MG63 (cell line): ENCODE data around the gene RUSF1. TPM values are rescaled to one million over a fixed set of nuclear protein-coding genes. Genes with fewer than 3 reads are reported as not detected.

Source experiments
- DNase-seq: peaks from one replicate; pipeline ENCODE4 v3.0.0-alpha.2; 2020
- H3K27me3 ChIP-seq: fragments of 250-450 bp; sonication (Bioruptor Pico); 2 replicates; pipeline ENCODE4 v1.5.1; 2020; ENCODE audit warnings: mild to moderate bottlenecking, moderate library complexity
- H3K36me3 ChIP-seq: fragments of 250-450 bp; sonication (Bioruptor Pico); 2 replicates; pipeline ENCODE4 v1.5.1; 2020; ENCODE audit warnings: mild to moderate bottlenecking, moderate library complexity
- H3K4me3 ChIP-seq: fragments of 250-450 bp; sonication (Bioruptor Pico); 2 replicates; pipeline ENCODE4 v1.5.1; 2020; ENCODE audit warnings: mild to moderate bottlenecking, moderate library complexity
- H3K9me3 ChIP-seq: fragments of 250-450 bp; sonication (Bioruptor Pico); 2 replicates; pipeline ENCODE4 v1.5.1; 2020; ENCODE audit warnings: mild to moderate bottlenecking, moderate library complexity
- total RNA-seq: library from RNA; depleted of rRNA; stranded (reverse); fragments of >200 nt; shearing (Covaris generic); gene quantifications from 2 replicates; pipeline ENCODE4 v1.2.3, GENCODE V29; 2014; ENCODE audit warnings: low replicate concordance

Gene RUSF1
- total RNA-seq, 1 experiment from 2014 or later = 27.9 TPM

DNA sequence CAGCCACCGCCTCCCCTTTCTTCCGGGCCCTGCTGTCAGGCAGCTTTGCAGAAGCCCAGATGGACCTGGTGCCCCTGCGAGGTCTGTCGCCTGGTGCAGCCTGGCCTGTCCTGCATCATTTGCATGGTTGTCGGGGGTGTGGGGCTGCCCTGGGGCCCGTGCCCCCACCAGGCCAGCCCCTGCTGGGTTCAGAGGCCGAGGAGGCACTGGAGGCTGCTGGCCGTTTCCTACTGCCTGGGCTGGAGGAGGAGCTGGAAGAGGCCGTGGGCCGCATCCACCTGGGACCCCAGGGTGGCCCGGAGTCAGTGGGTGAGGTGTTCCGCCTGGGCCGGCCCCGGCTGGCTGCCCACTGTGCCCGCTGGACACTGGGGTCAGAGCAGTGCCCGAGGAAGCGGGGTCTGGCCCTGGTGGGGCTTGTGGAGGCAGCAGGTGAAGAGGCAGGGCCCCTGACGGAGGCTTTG, 41.8 kb downstream of the RUSF1 start:
- Histone ChIP-seq H3K36me3 (peaks cover 21% of the 10 kb centered on the region), H3K4me3 (no peak overlapping the region), H3K27me3 (no peaks in the 10 kb centered on the region), H3K9me3 (no peaks in the 10 kb centered on the region)
- DNase-seq = no peak

DNA sequence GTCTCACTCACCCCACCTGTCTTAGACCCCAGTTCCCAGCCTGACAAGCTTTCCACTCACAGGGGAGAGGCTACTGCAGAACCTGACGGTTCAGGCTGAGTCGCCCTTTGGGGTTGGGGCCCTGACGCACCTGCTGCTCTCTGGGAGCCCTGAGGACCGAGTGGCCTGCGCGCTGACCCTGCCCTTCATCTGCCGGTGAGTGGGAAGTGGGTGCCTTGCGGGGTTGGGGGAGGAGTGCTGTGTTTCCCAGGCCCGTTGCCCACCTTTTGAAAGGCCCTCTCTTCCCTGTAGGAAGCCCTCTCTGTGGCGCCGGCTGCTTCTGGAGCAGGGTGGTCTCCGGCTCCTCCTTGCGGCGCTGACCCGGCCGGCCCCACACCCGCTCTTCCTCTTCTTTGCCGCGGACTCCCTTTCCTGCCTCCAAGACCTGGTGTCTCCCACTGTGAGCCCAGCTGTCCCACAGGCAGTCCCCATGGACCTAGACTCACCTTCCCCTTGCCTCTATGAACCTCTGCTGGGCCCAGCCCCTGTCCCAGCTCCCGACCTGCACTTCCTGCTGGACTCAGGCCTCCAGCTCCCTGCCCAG, 42.3 kb downstream of the RUSF1 start:
- H3K9me3 ChIP-seq = no peaks in the 10 kb centered on the region
- DNase-seq = no peak
- no peak overlapping the region for H3K4me3 ChIP-seq
- H3K27me3 ChIP-seq = no peaks in the 10 kb centered on the region
- H3K36me3 ChIP-seq = peaks cover 21% of the 10 kb centered on the region

DNA sequence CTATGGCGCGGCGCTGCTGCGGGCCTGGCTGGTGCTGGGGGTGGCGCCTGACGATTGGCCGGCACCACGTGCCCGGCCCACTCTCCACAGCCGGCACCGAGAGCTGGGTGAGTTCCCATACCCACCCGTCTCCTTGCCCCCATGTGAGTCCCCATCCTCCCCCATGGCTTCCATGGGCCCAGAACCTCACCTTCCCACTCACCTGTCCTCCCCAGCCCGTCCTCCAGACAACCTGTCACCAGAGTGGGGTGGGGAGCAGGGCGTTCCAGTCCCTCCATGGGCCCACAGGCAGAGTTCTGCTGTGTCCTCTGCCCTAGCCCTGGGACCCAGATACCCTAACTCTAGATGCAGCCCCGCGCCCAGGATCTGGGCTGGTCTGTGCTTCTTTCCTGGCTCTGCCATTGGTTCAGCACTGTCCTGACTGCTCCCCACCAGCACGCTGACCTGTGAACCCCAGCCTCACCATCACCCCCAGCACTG, 43.4 kb downstream of the RUSF1 start:
- peaks cover 21% of the 10 kb centered on the region for H3K36me3 ChIP-seq
- no peaks in the 10 kb centered on the region for H3K27me3 ChIP-seq
- DNase-seq = no peak
- H3K4me3 ChIP-seq = no peak overlapping the region
- H3K9me3 ChIP-seq = no peaks in the 10 kb centered on the region

DNA sequence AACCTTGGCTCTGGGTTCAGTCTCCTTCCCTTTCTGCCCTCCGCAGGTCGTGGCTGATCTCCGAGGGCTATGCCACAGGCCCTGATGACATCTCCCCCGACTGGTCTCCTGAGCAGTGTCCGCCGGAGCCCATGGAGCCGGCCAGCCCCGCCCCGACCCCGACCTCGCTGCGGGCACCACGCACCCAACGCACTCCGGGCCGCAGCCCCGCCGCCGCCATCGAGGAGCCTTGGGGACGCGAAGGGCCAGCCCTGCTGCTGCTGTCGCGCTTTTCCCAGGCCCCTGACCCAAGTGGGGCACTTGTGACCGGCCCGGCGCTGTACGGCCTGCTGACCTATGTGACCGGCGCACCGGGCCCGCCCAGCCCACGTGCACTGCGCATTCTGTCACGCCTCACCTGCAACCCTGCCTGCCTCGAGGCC, 43.8 kb downstream of the RUSF1 start:
- Histone ChIP-seq H3K36me3 (peaks cover 21% of the 10 kb centered on the region), H3K4me3 (no peak overlapping the region), H3K9me3 (no peaks in the 10 kb centered on the region), H3K27me3 (no peaks in the 10 kb centered on the region)
- DNase-seq = no peak

DNA sequence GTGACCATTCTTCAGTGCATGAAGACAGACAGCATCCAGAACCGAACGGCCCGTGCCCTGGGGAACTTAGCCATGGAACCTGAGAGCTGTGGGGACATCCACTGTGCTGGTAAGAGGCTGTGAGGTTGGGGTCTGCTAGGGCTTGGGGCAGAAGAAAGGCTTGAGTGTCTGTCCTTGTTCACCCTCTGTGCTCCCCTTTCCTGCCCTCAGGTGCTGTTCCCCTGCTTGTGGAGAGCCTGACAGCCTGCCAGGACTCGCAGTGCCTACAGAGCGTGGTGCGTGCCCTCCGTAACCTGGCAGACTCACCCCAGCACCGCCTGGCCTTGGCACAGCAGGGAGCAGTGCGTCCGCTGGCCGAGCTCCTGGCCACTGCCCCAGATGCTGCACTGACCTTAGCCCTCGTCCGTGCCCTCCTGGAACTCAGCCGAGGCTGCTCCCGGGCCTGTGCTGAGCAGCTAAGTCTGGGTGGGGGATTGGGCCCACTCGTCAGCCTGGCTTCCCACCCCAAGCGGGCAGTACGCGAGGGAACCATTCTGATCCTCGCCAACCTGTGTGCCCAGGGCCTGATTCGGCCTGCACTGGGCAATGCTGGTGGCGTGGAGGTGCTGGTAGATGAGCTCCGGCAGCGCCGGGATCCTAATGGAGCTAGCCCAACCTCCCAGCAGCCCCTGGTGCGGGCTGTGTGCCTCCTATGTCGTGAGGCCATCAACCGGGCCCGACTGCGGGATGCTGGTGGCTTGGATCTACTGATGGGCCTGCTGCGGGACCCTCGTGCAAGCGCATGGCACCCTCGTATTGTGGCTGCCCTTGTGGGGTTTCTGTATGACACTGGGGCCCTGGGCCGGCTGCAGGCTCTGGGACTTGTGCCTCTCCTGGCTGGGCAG, 46.0 kb downstream of the RUSF1 start:
- no peaks in the 10 kb centered on the region for H3K27me3 ChIP-seq
- no peak for DNase-seq

DNA sequence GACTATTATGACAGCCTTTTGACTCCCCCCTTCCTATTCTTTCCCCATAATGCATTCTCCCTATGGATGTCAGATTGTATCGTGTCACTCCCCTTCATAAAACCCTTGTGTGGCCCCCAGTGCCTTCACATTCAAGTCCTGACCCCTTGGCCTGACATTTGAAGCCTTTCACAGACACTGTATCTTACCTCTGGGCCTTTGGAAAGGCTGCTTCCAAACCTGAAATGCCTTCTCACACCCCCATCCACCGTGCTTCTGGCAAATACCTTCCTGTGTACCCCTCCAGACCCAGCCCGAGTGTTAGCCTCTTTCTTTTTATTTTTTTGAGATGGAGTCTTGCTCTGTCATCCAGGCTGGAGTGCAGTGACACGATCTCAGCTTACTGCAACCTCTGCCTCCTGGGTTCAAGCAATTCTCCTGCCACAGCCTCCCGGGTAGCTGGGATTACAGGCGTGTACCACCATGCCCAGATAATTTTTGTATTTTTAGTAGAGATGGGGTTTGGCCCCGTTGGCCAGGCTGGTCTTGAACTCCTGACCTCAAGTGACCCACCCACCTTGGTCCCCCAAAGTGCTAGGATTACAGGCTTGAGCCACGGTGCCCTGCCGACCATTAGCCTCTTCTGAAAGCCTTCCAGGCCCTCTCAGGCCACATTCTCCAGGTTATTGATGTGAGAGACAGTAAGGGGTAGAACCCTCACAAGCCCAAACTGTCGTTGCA, 46.8 kb downstream of the RUSF1 start:
- no peaks in the 10 kb centered on the region for H3K9me3 ChIP-seq
- no peak for DNase-seq
- H3K4me3 ChIP-seq = no peak overlapping the region
- peaks cover 38% of the 10 kb centered on the region for H3K36me3 ChIP-seq
- H3K27me3 ChIP-seq = no peaks in the 10 kb centered on the region

More for the DNA sequence above, 46.0 kb downstream of the RUSF1 start:
- Histone ChIP-seq H3K4me3 (no peak overlapping the region), H3K36me3 (peaks cover 35% of the 10 kb centered on the region), H3K9me3 (no peaks in the 10 kb centered on the region)

DNA sequence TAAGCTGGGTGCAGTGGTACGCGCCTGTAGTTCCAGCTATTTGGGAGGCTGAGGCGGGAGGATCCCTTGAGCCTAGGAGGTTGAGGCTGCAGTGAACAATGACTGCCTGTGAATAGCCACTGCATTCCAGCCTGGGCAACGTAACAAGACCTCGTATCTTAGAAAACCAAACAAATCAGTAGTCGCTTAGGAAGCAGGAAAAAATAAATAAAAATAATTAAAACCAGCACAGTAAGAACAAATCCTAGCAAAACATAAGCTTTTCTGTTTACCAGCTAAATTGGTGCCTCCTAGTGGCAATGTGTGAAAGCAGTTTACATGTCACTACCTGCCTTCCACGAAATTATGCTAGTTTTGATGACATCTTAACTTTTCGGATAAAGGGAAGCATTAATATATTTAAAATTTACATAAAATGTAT, 47.6 kb downstream of the RUSF1 start:
- no peaks in the 10 kb centered on the region for H3K27me3 ChIP-seq
- no peaks in the 10 kb centered on the region for H3K9me3 ChIP-seq
- H3K36me3 ChIP-seq = peaks cover 41% of the 10 kb centered on the region
- peak overlapping the region; percentile 91 for H3K4me3 ChIP-seq
- DNase-seq = no peak

DNA sequence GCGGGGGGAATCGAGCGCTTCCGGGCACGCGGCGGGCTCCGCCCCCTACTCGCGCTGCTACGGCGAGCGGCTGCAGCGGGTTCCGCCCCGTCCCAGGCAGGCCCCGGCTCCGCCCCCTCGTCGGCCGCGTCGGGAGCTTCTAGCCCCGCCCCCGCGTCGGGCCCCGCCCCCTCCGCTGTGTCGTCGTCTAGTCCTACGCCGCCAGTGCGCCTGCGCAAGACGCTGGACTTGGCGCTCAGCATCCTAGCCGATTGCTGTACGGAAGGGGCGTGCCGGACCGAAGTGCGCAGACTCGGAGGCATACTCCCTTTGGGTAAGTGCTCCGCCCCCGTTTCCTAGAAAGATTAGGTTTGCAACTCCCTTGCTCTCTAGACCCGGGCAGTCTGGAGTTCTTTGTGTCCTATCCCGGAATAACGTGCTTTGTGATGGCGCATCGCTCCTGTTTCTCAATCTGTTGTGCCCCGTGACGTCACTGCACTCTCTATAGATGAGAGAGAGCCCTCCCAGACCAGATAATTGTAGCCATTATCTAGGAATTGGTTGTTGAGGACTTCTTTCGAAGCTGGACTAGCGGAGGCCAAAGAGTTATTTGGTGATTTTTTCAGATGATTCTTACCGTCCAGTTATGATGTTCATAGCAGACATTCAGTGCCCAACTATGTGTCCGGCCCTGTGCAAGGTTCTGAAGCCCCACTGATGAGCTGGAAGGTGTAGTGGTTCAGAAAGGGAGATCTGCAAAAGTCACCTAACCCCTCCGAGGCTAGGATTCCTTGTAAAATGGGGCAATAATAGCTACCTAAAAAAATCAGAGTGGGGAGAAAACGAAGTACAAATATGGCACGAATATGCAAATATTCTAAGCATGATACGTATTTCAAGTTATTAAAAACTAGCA, 48.3 kb downstream of the RUSF1 start:
- DNase-seq = peak; percentile 100
- no peaks in the 10 kb centered on the region for H3K27me3 ChIP-seq
- peaks cover 42% of the 10 kb centered on the region for H3K36me3 ChIP-seq
- H3K9me3 ChIP-seq = no peaks in the 10 kb centered on the region
- peak overlapping the region; percentile 91 for H3K4me3 ChIP-seq

DNA sequence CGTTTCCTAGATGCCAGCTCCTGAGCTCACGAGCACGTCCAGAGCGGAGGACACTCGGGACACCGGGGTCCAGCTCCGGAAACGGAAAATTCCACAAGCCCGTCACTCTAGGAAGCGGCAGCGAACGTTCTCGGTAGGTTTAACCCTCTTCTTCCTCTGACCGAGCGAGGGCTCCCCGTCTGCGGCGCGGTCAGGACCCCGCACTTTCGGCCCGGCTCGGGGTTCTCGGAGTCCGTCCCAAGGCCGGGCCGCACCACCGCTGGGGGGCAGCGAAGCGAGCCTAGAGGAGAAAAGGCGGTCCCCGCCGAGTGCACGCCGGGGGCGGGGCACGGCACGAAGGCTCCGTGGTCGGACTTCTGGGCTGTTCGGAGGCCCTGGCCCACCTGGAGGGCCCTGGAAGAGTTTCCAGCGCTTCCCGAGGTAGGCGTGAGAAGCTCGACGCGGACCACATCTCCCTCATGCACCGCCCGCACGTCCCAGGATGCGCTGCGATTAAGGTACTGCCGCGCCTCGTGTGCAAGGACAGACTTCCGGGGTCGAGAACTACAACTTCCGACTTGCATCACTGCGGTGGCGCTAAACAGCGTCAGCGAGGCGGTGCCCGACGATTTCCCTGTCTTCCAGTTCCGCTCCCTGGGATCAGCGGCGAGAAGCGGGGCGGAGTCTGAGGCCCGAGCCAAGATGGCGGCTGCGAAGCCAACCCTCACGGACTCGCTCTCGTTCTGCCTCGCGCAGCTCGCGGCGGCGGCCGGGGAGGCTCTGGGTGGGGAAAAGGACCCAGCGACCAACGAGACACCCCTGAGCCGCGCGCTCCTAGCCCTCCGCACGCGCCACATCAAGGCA, 49.1 kb downstream of the RUSF1 start, which contains the start of gene ARMC5:
TSS of gene ARMC5 (plus strand) at position 658 of the 843 bp plus-strand sequence. CDS start at position 682, 24 bp downstream.
- H3K4me3 ChIP-seq = peak within 1 kb of the TSS; percentile 91
- peak; percentile 99 for DNase-seq
- no peaks in the 10 kb centered on the region for H3K27me3 ChIP-seq
- peaks cover 43% of the 10 kb centered on the region for H3K36me3 ChIP-seq
- H3K9me3 ChIP-seq = no peaks in the 10 kb centered on the region

DNA sequence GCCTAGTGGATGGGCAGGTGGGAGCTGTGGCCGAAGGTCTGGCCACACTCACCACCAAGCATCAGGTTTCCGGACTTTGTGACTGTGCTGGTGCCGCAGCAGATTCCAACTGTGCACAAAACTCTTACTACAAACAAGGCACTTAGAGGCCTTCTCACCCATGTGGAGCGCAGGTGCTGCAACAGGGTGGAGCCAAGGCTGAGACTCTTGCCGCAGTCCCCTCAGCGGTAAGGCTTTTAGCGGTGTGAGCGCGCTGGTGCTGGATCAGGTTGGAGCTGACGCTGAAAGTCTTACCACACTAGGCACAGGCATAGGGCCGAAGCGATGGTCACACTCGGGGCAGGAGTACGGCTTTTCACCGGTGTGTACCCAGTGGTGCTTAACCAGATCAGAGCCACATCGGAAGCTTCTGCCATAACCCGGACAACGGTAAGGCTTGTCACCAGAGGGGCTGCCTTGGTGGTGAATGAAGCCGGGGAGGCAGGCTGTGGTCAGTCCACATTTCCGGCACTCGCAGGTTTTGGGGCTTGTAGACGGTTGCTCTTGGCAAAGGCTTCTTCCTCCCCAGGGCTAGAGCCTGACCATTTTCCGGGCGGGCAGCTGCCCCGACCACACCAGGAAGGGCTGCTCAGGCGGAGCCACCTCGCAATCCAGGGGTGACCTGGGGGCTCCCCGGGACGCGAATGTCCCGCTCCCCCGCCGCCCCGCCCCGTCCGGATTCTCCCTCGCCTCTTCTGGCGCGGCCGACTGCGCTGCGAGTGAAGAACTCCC, 49.9 kb downstream of the RUSF1 start:
- no peaks in the 10 kb centered on the region for H3K27me3 ChIP-seq
- peak overlapping the region; percentile 91 for H3K4me3 ChIP-seq
- H3K9me3 ChIP-seq = no peaks in the 10 kb centered on the region
- peak; percentile 48 for DNase-seq
- peaks cover 38% of the 10 kb centered on the region for H3K36me3 ChIP-seq

DNA sequence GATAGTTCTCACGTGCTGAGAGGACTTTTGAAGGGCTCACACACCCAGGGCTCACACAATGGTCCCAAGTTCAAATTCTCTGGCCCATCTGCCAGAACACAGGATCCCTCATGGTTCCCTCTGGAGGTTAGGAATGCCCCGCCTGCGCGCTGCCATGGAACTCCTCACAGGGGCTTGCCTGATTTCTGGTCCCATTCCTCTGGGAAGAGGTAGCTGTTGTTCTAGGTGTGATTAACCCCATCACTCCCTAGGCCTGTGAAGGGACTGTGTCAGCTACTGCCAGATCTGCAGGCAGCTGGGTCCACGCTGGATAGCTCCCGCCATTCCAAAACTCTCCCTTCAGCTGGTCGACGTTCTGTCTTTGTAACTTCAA, 51.2 kb downstream of the RUSF1 start:
- H3K9me3 ChIP-seq = no peaks in the 10 kb centered on the region
- peak overlapping the region; percentile 91 for H3K4me3 ChIP-seq
- peaks cover 36% of the 10 kb centered on the region for H3K36me3 ChIP-seq
- no peak for DNase-seq
- H3K27me3 ChIP-seq = no peaks in the 10 kb centered on the region

DNA sequence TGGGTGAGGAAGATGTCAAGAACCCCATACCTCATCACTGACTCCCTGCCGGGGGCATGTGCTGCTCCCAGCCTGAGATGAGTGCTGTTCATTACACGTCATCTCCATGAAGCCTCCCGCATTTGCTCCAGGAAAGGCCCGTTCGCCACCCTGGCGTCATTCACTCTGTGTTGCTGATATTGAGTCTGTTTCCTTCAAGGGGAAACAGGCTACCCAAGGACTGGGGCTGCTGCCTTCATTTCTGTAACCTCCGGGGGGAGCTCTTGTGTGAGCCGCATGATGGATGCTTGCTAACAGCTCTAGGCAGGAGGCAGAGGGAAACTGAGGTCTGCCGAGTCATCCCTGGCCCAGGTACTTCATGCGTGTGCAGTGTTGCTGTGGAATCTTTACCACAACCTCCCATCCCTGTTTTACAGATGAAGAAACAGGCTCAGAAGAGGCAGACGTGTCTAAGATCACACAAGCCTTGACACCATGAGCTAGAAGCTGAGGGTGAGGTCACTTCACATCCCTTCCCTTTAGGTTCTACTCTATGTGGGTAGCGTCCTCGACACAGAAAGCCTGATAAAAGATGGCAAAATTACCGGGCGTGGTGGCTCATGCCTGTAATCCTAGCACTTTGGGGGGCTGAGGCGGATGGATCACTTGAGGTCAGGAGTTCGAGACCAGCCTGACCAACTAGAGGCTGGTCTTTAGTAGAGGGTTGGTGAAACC, 52.4 kb downstream of the RUSF1 start:
- H3K9me3 ChIP-seq = no peaks in the 10 kb centered on the region
- no peak overlapping the region for H3K4me3 ChIP-seq
- DNase-seq = no peak
- H3K36me3 ChIP-seq = peaks cover 36% of the 10 kb centered on the region
- no peaks in the 10 kb centered on the region for H3K27me3 ChIP-seq

DNA sequence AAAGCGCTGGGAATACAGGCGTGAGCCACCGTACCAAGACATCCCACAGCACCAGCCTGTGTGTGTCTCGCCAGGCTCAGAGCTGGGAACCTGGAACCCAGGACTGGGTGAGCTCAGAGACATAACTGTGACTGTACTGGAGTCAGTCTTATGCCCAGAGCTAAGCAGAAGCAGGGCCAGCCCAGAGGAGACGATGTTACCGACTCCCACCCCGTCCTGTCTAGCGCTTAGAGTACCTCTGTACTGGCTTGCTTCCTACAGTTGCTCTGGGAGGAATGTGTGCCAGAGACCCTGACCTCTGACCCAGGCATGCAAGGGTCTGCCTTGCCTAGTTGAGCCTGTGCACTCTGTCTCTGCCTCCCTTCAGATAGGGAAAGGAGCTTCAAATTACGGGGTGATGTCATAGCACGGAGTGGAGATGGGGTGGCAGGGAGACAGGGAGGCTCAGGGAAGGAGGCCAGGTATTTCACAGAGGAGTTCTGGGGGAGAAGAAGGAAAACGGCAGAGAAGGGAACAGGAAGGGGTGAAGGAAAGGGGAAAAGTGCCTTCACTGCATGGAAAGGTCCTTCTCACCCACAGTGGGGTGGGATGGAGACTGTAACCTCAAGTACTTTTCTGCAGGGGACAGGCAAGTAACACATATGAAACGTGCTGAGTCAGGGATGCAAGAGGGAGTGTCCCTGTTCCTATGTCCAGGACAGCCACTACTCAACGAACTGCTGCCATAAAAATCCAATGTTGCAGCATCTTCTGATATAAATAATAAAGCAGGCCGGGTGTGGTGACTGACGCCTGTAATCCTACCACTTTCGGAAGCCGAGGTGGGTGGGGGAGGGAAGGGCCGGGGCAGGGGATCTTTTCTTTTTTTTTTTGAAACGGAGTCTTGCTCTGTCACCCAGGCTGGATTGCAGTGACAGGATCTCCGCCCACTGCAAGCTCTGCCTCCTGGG, 54.7 kb downstream of the RUSF1 start:
- Histone ChIP-seq H3K27me3 (no peaks in the 10 kb centered on the region), H3K36me3 (peaks cover 36% of the 10 kb centered on the region), H3K4me3 (no peak overlapping the region), H3K9me3 (no peaks in the 10 kb centered on the region)
- peak; percentile 73 for DNase-seq
